Stimulated activated CD8-positive, alpha-beta memory T cell treated with anti-CD3 and anti-CD28 coated beads, Interleukin-15, amount 100 ng/mL, for 4 hours (primary cell): Measurements from ENCODE around the gene DRAP1.
"Not testable (repeated sequence)": the region's sequence is repeated elsewhere in the genome, so short reads cannot be mapped to it uniquely, and the experiment has no call there.

Experiments used
- DNase-seq, 2 donors: peaks; one replicate each; pipeline ENCODE4 v3.0.0-alpha.2; 2020; ENCODE audit warnings: low read depth in 2 of 2

Gene DRAP1

DNA sequence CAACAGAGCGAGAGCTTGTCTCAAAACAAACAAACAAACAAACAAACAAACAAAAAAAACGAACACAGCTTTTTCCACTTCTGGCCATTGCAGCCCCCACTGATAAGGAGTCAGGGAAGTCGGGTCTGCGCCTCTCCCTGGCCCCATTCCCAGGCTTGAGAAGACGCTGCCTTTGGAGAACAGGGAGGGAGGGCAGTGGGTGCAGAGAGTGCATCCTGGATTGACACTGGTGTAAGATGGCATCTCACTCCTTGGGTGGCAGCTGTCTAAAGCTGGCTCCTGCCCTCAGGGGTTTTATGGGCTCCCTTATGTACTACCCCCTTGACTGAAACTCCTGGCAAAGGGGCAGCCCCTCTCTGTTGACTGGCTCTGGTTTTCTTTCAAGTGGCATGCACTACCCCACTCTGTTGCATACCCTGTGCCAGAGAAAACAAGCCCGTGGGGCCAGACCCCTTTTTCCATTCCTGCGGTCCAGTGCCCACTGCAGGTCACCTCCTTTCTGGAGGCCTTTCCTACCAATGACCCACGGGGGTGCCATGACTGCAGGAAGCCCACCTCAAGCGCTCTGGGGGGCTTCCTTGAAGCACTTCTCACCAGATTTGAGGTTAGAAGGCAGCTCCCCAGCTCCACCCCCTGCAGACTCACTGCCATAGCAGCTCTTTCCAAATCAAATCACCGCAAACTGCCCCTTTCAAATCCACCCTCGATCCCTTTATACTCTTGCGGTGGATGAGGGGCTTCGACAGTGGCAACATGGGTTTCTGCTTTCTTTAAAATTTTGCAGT lies 12.7 kb downstream of the DRAP1 start:
- DNase-seq: no peak

DNA sequence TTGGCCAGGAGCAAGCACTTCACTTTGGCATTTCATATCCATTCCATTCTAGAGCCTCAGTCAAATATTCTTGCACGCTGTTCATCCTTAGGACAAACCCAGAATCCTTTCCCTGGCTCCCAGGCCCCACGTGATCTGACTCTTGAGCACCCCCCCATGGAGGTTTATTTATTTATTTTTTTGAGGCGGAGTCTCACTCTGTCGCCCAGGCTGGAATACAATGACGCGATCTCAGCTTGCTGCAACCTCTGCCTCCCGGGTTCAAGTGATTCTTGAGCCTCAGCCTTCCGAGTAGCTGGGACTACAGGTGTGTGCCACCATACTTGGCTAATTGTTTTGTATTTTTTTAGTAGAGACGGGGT lies 13.3 kb downstream of the DRAP1 start:
- no peak for DNase-seq

DNA sequence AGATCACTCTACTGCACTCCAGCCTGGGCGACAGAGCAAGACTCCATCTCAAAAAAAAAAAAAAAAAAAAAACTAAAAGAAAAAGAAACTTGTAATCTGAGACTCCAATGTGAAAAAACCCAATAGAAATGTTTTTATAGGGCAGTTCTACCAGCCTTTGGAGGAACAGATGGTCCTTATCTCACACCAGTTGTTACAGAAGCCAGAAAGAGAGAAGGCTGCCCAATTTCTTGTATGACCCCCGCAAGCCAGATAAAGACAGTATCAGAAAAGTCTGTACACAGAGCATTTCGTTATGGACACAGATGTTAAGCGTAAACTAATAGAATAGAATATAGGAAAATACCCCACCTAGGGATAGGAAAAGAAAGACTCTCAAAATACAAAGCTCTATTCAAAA lies 14.8 kb downstream of the DRAP1 start:
- DNase-seq: no peak

DNA sequence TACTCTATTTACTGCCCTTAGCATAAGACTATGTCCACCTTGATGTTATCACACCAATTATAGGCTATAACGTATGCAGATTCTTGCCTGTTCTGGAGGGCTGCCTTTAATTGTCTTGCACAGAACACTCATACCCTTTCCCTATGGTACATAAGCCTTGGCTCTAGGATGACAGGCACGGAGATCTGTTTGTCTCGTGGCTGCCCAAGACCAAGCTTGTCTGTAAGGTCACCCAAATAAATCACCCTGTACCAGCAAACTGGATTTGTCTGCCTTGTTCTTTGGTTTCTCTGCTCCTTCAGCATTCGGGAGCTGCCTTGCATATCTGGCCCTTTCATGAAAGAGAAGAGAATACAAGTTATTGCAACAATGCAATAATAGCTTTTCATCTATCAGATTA lies 18.5 kb downstream of the DRAP1 start:
- DNase-seq: no peak

DNA sequence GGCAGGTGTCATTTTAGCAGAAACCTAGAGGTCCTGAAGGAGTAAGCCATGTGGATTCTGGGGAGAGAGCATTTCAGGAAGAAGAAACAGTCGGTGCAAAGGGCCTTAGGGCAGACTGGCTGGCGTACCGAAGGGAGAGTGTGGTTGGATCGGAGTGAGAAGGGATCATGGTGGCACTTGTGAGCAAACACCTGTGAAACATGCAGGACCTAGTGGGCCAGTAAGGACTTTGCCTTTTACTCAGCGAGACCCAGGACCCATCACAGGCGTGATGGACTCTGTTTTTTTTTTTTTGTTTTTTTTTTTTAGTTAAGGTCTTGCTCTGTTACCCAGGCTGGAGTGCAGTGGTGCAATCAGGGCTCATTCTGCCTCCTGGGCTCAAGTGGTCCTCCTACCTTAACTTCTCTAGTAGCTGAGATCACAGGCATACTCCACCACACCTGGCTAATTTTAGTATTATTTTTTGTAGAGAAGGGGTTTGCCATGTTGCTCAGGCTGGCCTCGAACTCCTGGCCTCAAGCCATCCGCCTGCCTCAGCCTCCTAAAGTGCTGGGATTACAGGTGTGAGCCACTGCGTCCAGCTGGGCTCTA lies 22.6 kb downstream of the DRAP1 start:
- no peak for DNase-seq

DNA sequence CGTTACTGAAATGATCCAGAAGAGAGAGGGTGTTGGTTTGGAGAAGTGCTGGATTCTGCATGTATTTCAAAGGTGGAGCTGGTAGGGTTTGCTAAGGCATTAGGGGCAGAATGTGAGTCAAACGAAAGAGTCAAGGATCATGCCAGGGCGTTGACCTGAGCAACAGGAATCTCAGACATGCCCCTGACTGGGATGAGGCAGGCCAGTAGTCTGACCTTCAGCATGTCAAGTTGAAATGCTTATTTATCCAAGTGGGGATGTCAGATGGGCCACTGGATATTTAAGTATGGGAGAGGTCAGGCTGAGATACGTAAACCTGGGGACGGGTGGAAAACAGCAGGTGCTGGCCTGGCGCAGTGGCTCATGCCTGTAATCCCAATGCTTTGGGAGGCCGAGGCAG lies 23.3 kb downstream of the DRAP1 start:
- DNase-seq: no peak

DNA sequence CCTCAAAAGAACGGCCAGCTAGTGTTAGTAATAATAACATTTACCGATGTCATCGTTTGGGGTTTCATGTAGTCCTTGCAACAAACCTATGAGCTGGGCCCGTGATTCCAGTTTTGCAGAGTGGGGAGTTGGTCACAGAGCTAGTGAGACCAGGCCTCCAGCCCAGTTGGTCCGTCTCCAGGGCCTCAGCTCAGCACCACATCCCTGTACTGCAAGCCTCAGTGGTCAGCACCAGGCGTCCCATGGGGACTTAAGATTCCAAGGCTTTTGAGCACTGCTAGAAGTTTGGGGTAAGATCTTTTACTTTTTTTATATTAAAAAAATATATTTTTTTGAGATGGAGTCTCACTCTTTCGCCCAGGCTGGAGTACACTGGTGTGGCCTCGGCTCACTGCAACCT lies 25.0 kb downstream of the DRAP1 start:
- DNase-seq: no peak

DNA sequence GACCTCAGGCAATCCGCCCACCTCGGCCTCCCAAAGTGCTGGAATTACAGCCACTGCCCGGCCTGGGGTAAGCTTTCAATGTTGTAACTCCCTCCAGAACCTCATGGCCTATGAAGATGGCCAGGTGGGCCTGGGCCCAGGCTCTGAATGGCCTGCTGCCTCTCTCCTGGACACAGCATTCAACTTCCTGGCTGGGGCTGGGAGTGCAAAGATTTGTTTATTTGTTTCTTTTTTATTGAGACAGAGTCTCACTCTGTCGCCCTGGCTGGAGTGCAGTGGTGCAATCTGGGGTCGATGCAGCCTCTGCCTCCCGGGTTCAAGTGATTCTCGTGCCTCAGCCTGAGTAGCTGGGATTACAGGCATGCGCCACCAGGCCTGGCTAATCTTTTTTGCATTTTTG lies 25.5 kb downstream of the DRAP1 start:
- DNase-seq: no peak

DNA sequence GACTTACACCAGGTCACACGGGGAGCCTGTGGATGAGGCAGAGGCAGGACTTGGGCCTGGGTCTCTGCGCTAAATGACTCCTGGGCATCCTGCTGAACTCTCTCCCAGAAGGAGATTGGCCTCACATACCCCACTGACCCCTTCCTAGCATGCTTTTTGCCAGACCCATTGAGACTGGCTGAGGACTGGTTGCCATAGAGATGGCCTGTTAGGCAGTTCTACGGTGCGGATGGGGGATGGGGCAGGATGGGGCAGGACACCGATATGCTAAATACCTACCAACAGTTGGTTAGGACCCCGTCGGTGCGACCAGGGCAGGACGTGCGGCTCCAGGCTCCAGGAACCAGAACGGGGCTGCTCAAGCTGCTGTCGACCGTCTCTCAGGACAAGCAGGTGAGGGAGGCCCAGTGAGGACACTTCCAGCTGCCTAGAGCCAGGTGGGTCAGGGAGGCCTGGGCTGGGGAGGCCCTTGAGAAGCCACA lies 26.2 kb downstream of the DRAP1 start, which contains the start of gene TSGA10IP:
Gene TSGA10IP, plus strand, starts transcription at position 51 of the 482 bp plus-strand sequence. Its CDS starts 196 bp downstream, at position 247.
- no peak for DNase-seq

DNA sequence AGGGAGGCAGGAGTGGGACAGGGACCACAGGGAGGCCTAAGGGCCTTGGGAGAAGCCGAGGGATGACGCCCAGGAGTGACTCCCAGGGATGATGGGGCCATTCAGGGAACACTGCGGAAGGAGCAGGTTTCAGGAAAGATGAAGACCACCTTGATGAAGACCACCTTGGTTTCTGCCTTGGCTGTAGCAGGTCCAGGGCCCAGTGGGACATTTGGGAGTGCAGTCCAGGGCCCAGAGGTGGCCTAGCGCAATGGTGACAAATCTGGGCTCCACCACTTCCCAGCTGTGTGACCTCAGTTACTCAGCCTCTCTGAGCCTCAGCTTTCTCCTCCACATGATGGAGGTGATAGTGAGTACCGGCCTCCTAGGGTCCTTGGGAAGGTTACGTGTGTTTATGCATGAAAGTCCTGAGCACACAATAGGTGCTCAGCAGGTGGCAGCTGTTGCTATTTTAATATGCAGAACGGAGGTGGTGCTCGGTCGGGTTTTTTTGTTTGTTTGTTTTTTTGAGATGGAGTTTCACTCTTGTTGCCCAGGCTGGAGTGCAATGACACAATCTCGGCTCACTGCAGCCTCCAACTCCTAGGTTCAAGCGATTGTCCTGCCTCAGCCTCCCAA lies 26.8 kb downstream of the DRAP1 start:
- no peak for DNase-seq

DNA sequence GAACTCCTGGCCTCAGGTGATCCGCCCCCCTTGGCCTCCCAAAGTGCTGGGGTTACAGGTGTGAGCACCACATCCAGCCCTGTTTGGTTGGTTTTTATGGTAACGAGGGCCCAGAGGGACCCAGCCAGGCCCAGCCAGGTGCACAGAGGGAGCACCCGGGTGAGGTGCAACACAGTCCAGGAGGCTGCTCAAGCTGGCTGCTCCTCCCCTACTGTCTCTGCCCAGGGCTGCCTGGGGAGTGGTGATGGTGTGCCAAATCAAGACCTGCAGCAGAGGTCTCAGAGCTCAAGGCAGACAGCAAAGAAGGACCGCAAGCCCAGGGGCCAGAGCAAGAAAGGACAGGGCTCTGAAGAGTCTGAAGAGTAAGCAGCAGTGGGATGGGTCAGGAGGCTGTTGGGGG lies 27.4 kb downstream of the DRAP1 start:
- no peak for DNase-seq

DNA sequence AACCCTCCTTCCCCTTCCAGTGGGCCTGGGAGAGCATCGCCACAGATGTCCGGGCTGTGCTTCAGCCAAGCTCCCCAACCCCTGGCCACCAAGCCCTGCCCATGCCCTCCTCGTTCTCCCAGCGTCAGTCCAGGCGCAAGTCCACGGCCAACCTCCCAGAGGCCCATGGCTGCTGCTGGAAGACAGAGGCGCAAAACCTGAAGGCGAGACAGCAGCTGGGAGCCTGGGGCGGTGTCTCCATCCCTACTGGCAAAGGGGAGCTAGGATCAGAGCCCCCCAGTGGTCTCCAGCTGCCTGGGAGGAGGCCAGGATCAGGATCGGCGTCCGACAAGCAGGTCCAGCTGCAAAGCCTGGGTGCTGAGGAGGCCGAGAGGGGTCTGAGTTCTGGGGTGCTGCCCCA lies 27.9 kb downstream of the DRAP1 start:
- DNase-seq: no peak

DNA sequence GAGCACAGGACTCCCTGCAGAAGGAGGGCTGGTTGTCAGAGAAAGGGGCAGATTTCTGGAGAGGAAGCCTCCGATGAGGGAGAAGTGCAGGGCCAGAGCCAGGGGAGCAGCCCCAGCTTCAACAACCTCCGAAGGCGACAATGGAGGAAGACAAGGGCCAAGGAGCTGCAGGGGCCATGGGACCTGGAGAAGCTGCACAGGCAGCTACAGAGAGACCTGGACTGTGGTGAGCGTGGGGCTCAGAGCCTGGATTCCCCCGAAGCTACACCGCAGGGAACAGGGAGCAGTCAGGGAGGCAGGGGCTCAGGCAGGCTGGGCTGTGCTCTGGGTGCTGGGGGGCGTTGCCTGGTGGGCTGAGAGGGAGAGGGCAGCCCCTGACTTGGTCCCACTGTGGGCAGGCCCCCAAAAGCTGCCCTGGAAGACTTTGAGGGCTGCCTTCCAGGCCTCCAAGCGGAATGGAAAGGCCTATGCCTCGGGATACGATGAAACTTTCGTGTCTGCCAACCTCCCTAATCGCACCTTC lies 28.4 kb downstream of the DRAP1 start:
- no peak for DNase-seq

DNA sequence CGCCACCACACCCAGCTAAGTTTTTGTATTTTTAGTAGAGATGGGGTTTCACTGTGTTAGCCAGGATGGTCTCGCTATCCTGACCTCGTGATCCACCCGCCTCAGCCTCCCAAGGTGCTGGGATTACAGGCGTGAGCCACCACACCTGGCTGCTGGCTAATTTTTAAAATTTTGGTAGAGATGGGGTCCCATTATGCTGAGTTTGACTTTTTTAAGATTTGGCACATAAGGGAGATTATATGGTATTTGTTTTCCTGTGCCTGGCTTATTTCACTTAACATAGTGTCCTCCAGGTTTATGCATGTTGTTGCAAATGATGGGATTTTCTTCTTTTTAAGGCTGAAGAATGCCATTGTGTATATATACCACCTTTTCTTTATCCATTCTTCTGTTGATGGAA lies 31.5 kb downstream of the DRAP1 start:
- not testable (repeated sequence) for DNase-seq

DNA sequence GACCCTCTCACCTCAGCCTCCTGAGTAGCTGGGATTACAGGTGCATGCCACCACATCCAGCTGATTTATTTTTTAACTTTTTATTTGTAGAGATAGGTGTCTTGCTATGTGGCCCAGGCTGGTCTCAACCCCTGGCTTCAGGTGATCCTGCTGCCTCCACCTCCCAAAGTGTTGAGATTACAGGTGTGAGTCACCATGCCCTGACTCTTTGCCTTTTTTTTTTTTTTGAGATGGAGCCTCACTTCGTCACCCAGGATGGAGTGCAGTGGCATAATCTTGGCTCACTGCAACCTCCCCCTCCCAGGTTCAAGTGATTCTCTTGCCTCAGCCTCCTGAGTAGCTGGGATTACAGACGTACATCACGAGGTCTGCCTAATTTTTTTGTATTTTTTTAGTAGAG lies 32.4 kb downstream of the DRAP1 start:
- not testable (repeated sequence) for DNase-seq

DNA sequence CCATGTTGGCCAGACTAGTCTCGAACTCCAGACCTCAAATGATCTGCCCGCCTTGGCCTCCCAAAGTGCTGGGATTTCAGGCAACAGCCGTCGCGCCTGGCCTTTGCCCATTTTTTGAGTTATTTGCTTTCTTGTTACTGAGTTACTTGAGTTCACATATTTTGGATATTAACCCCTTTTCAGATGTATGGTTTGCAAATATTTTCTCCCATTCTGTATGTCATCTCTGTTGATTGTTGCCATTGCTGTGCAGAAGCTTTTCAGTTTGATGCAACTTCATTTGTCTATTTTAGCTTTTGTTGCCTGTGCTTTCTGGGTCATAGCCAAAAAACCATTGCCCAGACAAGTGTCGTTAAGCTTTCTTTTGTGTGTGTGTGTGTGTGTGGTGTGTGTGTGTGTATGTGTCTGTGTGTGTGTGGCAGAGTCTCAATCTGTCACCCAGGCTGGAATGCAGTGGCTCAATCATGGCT lies 32.9 kb downstream of the DRAP1 start:
- no peak for DNase-seq

DNA sequence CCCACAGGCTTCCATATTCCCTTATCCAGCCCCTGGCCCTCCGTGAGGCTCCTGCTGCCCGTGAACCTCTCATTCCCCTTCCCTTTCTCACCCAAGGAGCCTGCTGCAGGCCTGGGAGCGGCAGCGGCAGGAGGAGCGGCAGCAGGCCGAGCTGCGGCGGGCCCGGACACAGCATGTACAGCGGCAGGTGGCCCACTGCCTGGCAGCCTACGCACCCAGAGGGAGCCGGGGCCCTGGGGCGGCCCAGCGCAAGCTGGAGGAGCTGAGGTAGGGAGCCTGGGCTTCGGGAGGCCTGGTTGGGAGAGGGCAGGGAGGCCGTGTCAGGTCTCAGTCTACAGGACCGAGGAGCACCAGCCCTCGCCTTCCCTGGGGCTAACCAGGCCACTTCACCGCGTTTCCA lies 34.2 kb downstream of the DRAP1 start:
- DNase-seq: no peak

DNA sequence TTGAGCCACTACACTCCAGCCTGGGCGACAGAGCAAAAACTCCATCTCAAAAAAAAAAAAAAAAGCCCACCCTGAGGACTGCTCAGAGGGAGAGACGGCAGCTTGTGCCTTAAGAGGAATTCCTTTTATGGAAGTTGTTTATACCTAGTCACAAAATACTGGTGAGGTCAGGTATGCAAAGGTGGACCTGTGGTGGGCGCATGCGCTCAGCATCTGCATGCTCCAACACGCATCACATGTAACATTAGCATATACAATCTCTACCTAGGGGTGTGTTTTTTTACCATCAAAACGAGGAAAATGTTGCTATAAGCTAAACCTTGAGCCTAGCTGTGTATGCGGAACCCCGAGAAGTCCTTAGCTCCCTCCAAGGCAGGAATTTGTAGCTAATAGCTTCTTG lies 35.5 kb downstream of the DRAP1 start:
- no peak for DNase-seq

DNA sequence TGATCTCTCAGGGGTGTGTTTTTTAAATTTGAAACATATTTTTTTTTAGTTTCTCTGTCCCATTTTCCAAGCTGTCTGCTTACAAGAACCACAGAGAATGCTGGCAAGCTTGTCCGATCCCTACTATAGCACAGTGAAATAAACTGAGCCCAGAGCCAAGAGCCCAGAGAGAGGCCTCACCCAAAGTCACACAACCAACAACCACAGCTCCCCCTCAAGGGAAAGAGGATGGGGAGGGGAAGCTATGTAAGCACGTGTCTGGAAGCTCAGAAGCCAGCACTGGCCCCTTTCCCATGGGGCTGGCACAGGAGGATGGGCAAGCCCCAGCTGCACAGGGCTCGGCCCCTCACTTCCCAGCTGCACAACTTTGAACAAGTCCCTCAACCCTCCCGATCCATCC lies 39.1 kb downstream of the DRAP1 start:
- DNase-seq: no peak

DNA sequence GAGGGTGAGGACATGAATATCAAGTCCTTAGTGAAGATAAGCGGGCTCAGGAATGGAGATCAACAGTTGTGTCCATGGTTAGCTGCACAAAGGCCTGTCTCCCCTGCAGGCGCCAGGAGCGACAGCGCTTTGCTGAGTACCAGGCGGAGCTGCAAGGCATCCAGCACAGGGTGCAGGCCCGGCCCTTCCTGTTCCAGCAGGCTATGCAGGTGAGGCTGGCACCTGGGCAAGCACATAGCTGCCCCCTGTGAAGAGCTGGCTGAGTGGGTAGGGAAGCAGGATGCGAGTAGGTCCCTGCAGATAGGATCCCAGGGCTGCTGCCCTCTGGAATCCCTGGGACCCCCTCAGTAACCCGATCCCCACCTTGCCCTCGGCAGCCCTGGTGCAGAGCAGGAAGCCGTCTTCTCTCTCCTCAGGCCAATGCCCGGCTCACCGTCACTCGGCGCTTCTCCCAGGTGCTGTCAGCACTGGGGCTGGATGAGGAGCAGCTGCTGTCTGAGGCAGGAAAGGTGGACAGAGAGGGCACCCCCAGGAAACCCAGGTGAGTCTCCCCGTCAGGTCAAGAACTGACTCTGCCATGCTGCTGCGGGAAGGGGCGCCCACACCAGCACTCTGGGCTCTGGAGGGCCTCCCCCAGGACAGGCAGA lies 39.7 kb downstream of the DRAP1 start:
- no peak for DNase-seq

DNA sequence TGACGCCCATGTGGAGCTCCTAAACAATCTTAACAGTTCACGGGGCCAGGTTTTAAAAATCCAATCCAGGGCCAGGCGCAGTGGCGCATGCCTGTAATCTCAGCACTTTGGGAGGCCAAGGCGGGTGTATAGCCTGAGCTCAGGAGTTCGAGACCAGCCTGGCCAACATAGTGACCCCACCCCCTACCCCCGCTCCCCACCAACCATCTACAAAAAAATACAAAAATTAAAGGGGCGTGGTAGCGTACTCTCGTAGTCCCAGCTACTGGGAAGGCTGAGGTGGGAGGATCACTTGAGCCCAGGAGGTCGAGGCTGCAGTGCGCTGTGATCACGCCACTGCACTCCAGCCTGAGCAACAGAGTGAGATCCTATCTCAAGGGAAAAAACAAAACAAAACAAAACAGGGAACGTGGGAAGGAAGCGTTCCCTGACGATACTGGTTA lies 41.6 kb downstream of the DRAP1 start:
- no peak for DNase-seq
